ENCODE results near the gene PITPNM2. TPM values are rescaled to one million over a fixed set of nuclear protein-coding genes. Genes with fewer than 3 reads are reported as not detected.

The PITPNM2 gene
- total and polyA plus RNA-seq, 9 of the 15 experiments (the other 6 are each of a cell fraction or from before 2014, with no cell fraction given): 0.03 to 10.8 (median 2.9) TPM

DNA sequence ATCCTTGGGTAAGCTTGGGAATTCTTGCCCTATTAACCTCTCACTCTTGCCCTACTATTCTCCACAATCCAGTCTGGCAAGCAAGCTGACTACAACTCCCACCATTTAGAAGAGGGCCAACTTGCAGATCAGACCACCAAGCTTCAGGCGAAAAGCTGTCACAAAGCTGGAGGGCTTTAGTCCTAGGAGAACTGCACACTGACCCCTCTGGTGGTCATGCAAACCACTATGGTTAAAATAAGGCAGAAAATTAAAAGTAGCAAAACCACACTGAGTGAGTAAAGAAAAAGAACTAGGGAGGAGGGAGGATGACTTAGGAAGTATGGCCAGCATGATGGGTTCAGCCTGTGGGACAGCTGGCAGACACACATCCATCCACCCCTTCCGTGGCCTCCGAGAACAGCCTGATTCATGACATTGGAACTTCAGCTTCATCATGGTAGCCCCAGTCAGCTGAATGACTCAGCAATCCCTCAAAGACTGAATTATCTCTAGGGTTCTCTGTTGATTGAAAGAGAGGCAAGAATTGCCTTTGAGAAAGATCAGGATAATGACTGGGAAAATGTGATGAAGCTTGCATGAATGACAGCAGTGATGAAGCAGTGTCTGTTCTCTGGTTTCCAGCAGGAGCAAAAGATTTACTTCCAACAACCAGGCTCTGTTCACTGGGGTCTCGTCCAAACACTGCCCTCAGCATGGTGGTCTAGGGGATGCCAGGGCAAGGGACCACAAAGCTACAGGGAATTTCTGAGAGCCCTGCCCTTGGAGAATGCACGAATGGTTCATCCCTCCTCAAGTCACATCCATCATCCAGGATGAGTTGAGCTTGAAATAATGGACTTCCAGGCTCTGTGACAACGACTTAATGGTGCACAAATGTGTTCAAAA lies 24.4 kb downstream of the PITPNM2 start (continued):
- TF ChIP-seq, protein P1, sequence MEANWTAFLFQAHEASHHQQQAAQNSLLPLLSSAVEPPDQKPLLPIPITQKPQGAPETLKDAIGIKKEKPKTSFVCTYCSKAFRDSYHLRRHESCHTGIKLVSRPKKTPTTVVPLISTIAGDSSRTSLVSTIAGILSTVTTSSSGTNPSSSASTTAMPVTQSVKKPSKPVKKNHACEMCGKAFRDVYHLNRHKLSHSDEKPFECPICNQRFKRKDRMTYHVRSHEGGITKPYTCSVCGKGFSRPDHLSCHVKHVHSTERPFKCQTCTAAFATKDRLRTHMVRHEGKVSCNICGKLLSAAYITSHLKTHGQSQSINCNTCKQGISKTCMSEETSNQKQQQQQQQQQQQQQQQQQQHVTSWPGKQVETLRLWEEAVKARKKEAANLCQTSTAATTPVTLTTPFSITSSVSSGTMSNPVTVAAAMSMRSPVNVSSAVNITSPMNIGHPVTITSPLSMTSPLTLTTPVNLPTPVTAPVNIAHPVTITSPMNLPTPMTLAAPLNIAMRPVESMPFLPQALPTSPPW (CRISPR knock-in tag; IDR thresholded peaks at IDR 0.05): peak; percentile 48
- TF ChIP-seq, protein P2, sequence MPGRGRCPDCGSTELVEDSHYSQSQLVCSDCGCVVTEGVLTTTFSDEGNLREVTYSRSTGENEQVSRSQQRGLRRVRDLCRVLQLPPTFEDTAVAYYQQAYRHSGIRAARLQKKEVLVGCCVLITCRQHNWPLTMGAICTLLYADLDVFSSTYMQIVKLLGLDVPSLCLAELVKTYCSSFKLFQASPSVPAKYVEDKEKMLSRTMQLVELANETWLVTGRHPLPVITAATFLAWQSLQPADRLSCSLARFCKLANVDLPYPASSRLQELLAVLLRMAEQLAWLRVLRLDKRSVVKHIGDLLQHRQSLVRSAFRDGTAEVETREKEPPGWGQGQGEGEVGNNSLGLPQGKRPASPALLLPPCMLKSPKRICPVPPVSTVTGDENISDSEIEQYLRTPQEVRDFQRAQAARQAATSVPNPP (IDR thresholded peaks at IDR 0.05; ENCODE audit: borderline replicate concordance, insufficient read depth, insufficient read length): no peak
- TF ChIP-seq HDAC1 (IDR thresholded peaks at IDR 0.05) (peak in 1 of 2 experiments; percentile 79; a peak in 2 of 4 replicates), DACH1 (IDR thresholded peaks at IDR 0.05; ENCODE audit: partially characterized antibody) (peak; percentile 57), RB1 (IDR thresholded peaks at IDR 0.05; ENCODE audit: low read depth) (peak; percentile 9; the same call in 1 of the 2 replicates), JUND (IDR thresholded peaks at IDR 0.05; ENCODE audit: borderline replicate concordance, low read depth, low read length) (peak; percentile 96), JUND (tag; IDR thresholded peaks at IDR 0.05; ENCODE audit: borderline replicate concordance, low read depth, low read length) (peak; percentile 97; the same call in 2 of the 3 replicates), PHF20 (IDR thresholded peaks at IDR 0.05; ENCODE audit: partially characterized antibody) (no peak), TRIM24 (IDR thresholded peaks at IDR 0.05) (peak; percentile 47 to 76; a peak in 3 of 4 replicates), CEBPG (CRISPR knock-in tag; IDR thresholded peaks at IDR 0.05) (no peak), CEBPG (tag; conservative IDR thresholded peaks at IDR 0.05 in 1 of 2, IDR thresholded peaks at IDR 0.05 in 1 of 2) (no peak), TEAD4 (IDR thresholded peaks at IDR 0.05; ENCODE audit: low read length) (peak; percentile 81), TEAD4 (CRISPR knock-in tag; IDR thresholded peaks at IDR 0.05; ENCODE audit: borderline replicate concordance) (no peak), SPI1 (IDR thresholded peaks at IDR 0.05; ENCODE audit: borderline replicate concordance, low read depth, low read length) (no peak), ZNF354B (CRISPR knock-in tag; IDR thresholded peaks at IDR 0.05) (no peak), ZC3H8 (IDR thresholded peaks at IDR 0.05) (no peak), POLR2B (IDR thresholded peaks at IDR 0.05; ENCODE audit: low read depth, partially characterized antibody) (no peak)
- TF ChIP-seq, protein P3, sequence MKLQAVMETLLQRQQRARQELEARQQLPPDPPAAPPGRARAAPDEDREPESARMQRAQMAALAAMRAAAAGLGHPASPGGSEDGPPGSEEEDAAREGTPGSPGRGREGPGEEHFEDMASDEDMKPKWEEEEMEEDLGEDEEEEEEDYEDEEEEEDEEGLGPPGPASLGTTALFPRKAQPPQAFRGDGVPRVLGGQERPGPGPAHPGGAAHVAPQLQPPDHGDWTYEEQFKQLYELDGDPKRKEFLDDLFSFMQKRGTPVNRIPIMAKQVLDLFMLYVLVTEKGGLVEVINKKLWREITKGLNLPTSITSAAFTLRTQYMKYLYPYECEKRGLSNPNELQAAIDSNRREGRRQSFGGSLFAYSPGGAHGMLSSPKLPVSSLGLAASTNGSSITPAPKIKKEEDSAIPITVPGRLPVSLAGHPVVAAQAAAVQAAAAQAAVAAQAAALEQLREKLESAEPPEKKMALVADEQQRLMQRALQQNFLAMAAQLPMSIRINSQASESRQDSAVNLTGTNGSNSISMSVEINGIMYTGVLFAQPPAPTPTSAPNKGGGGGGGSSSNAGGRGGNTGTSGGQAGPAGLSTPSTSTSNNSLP (IDR thresholded peaks at IDR 0.05; ENCODE audit: borderline replicate concordance, low read depth, low read length): peak; percentile 81; the same call in 1 of the 2 replicates
- TF ChIP-seq, protein P4, sequence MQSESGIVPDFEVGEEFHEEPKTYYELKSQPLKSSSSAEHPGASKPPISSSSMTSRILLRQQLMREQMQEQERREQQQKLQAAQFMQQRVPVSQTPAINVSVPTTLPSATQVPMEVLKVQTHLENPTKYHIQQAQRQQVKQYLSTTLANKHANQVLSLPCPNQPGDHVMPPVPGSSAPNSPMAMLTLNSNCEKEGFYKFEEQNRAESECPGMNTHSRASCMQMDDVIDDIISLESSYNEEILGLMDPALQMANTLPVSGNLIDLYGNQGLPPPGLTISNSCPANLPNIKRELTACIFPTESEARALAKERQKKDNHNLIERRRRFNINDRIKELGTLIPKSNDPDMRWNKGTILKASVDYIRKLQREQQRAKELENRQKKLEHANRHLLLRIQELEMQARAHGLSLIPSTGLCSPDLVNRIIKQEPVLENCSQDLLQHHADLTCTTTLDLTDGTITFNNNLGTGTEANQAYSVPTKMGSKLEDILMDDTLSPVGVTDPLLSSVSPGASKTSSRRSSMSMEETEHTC (IDR thresholded peaks at IDR 0.05): no peak
- TF ChIP-seq, protein P5, sequence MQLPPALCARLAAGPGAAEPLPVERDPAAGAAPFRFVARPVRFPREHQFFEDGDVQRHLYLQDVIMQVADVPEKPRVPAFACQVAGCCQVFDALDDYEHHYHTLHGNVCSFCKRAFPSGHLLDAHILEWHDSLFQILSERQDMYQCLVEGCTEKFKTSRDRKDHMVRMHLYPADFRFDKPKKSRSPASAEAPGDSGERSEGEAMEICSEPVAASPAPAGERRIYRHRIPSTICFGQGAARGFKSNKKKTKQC (CRISPR knock-in tag; IDR thresholded peaks at IDR 0.05): no peak
- TF ChIP-seq, protein P6, sequence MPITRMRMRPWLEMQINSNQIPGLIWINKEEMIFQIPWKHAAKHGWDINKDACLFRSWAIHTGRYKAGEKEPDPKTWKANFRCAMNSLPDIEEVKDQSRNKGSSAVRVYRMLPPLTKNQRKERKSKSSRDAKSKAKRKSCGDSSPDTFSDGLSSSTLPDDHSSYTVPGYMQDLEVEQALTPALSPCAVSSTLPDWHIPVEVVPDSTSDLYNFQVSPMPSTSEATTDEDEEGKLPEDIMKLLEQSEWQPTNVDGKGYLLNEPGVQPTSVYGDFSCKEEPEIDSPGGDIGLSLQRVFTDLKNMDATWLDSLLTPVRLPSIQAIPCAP (CRISPR knock-in tag; IDR thresholded peaks at IDR 0.05; ENCODE audit: borderline replicate concordance): no peak

Data from K562 (cell line).